HG02885 (cell line): ENCODE results near the gene IL32.
"Not testable (repeated sequence)": the region's sequence is repeated elsewhere in the genome, so short reads cannot be mapped to it uniquely, and the experiment has no call there.

ENCODE experiments used
- ATAC-seq: cut with Tn5 transposase; IDR thresholded peaks from one replicate; pipeline ENCODE4 v1.9.1; 2021; ENCODE audit warnings: mild to moderate bottlenecking; ENCODE audit not compliant: unreplicated experiment, poor library complexity

Gene IL32

GRCh38 chr16:3066440-3066748 is 954 bp downstream of the IL32 start:
- no peak for ATAC-seq

- ATAC-seq = no peak
These were observed 3.0 kb downstream of the IL32 start for GRCh38 chr16:3068487-3068886.

GRCh38 chr16:3069146-3069545 is 3.7 kb downstream of the IL32 start:
- not testable (repeated sequence) for ATAC-seq

GRCh38 chr16:3070608-3071111 is 5.2 kb downstream of the IL32 start:
- no peak for ATAC-seq

GRCh38 chr16:3071655-3072054 is 6.2 kb downstream of the IL32 start:
- ATAC-seq = no peak

DNA sequence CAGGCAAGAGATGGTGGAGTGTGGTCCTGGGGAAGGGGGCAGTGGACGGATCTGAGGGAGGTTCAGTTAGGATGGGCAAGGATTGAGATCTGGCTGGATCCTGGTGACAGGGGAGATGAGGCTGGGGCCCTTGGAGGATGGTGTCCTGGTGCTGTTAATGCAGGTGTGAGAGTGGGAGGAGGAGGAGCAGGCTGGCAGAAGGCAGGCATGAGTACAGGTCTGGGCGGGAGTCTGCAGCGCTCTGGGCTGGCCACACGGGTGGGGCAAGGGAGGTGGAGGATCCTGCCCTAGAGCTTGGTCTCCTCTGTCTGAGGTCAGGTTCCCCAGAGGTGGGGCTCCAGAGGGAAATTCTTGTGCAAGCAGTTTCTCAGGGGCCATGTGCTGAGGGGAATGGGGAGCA is 6.7 kb downstream of the IL32 start:
- not testable (repeated sequence) for ATAC-seq

GRCh38 chr16:3072576-3073263 is 7.3 kb downstream of the IL32 start:
- not testable (repeated sequence) for ATAC-seq

GRCh38 chr16:3073448-3073847 is 8.0 kb downstream of the IL32 start:
- no peak for ATAC-seq

GRCh38 chr16:3074860-3075522 is 9.6 kb downstream of the IL32 start:
- ATAC-seq = peak; percentile 73

DNA sequence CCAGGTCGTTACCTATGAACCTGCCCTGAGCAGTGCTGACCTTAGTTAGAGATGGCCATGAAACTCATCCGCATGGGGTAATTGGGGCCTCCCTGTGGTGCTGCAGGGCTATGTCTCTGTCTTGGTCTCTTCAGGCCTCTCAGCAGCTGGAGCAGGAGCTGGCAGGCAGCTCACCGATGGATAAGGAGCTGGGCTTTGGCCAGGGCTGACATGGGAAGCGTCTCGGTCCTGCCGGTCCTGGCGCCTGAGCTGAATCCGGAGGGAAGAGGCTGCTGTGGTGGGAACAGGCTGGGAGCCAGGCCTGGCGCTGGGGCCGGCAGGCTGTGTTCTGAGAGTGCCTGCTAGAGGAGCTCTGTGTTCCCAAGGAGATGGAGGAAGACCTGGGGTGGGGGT is 10.1 kb downstream of the IL32 start:
- no peak for ATAC-seq

GRCh38 chr16:3075946-3076345 is 10.5 kb downstream of the IL32 start:
- not testable (repeated sequence) for ATAC-seq

- no peak for ATAC-seq
These were observed 11.1 kb downstream of the IL32 start for GRCh38 chr16:3076577-3076976.

GRCh38 chr16:3080024-3080423 is 14.6 kb downstream of the IL32 start:
- ATAC-seq = no peak

DNA sequence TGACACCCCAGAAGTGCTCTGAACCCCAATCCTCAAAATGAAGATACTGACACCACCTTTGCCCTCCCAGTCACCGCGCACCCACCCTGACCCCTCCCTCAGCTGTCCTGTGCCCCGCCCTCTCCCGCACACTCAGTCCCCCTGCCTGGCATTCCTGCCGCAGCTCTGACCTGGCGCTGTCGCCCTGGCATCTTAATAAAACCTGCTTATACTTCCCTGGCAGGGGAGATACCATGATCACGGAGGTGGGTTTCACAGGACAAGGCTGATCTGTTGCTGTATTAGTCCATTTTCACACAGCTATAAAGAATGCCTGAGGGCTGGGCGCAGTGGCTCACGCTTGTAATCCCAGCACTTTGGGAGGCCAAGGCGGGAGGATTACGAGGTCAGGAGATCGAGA is 16.5 kb downstream of the IL32 start:
- not testable (repeated sequence) for ATAC-seq

- ATAC-seq = not testable (repeated sequence)
These were observed 18.0 kb downstream of the IL32 start for GRCh38 chr16:3083408-3083807.

GRCh38 chr16:3084491-3084890 is 19.1 kb downstream of the IL32 start:
- no peak for ATAC-seq

GRCh38 chr16:3084969-3085670 is 19.7 kb downstream of the IL32 start:
- no peak for ATAC-seq

DNA sequence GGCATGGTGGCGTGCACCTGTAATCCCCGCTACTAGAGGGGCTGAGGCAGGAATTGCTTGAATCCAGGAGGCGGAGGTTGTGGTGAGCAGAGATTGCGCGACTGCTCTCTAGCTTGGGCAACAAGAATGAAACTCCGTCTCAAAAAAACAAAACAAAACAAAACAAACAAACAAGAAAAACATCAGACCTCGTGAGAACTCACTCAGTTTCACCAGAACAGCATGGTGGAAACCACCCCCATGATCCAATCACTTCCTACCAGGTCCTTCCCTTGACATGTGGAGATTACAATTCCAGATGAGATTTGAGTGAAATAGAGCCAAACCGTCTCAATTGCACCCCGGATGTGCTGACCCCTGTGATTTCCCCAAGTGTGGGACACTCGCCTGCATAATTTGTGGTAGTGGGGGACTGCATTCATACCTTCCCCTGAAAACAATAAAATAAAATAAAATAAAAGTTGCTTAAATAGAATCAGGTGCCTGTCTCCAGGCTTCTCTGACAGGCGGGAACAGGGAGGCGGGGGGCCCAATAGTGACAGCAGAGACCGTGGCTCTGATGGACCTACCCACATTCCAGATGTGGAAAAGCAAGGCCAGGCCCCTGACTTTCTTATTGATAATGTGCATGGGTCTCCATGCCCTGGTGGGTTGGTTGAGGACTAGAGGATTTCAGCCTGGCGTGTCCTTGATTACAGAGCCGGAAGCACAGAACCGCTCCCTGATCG is 20.6 kb downstream of the IL32 start:
- ATAC-seq = no peak

DNA sequence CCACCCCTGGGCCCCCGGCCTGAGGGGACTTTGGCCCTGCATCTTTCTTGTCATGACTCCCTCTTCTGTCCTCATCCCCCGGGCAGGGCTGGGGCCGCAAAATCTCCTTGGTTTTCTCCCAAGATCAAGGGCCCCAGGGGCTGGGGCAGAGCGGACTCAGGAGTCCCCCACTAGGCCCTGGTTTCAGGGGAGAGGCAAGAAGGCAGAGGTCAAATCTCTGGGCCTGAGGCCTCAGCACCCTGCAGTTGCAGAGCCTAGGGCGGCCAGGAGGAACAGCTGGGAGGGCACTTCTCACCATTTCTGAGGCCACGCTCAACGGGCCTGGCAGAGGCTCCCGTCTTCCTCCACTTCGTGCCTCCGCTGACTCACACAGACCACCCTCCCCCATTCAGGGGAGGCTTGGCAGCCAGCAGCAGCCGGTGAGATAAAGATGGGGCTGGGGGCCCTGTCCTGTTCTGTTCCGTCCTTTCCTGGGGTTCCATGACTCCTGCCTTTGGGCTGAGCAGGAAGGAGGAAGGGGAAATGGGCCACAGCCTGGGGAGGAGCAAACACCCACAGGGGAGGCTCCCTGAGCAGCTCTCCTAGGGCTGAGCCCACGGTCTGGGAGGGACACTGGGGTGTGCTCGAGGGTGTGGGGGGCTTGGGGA is 21.3 kb downstream of the IL32 start:
- ATAC-seq = no peak
